ENCODE results near the gene SCAI.

DNA sequence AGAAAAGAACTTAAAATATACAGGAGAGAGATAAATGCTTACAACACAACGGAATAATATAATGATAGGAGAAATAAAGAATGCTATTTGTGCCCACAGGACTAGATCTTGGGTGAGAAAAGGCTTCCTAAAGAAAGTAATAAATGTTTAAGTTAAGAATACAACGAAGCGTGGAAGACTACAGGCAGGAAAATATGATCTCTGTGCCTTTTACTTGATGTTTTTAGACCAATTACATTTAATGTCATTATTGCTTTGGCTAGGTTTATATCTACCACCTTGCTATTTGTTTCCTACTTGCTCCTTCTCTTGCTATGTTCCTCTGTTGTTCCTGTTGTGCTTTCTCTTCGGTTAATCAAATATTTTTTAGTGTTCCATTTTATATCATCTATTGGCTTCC, 122.3 kb downstream of the SCAI start:
- TF ChIP-seq, protein P1, sequence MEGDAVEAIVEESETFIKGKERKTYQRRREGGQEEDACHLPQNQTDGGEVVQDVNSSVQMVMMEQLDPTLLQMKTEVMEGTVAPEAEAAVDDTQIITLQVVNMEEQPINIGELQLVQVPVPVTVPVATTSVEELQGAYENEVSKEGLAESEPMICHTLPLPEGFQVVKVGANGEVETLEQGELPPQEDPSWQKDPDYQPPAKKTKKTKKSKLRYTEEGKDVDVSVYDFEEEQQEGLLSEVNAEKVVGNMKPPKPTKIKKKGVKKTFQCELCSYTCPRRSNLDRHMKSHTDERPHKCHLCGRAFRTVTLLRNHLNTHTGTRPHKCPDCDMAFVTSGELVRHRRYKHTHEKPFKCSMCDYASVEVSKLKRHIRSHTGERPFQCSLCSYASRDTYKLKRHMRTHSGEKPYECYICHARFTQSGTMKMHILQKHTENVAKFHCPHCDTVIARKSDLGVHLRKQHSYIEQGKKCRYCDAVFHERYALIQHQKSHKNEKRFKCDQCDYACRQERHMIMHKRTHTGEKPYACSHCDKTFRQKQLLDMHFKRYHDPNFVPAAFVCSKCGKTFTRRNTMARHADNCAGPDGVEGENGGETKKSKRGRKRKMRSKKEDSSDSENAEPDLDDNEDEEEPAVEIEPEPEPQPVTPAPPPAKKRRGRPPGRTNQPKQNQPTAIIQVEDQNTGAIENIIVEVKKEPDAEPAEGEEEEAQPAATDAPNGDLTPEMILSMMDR (IDR thresholded peaks at IDR 0.05 in 8 of 11, conservative IDR thresholded peaks at IDR 0.05 in 3 of 11), result no peak
- TF ChIP-seq POLR2A (IDR thresholded peaks at IDR 0.05), result no peak

All from spleen (tissue), 7 donors.